ENCODE data around the gene LEKR1.

DNA sequence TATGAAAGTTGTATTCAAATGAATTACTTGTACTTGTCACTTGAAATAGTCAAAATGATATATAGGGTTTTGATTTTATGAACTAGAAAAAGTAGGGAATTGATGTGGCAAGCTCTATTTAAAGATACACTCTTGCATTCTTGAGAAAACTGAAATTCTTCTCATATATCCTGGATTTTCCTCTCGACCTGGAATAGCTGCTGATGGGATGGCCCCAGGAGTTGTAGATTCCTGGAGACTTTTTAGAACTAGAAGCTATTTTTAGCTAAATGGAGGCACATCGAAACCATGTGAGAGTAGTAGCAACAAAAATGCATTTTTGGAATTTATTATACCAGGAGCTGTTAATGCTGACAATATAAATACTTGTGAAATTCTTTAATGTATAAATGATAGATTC lies 125.9 kb downstream of the LEKR1 start:
- TF ChIP-seq SP1 (IDR thresholded peaks at IDR 0.05) (no peak), FOXM1 (IDR thresholded peaks at IDR 0.05; ENCODE audit: borderline replicate concordance) (no peak), ELF4 (IDR thresholded peaks at IDR 0.05) (no peak), ZNF384 (IDR thresholded peaks at IDR 0.05) (no peak), HDGF (IDR thresholded peaks at IDR 0.05; ENCODE audit: borderline replicate concordance) (no peak), FOXK2 (IDR thresholded peaks at IDR 0.05) (no peak), PKNOX1 (IDR thresholded peaks at IDR 0.05) (no peak), BHLHE40 (IDR thresholded peaks at IDR 0.05; ENCODE audit: borderline replicate concordance) (no peak), SUZ12 (IDR thresholded peaks at IDR 0.05) (no peak), CTBP1 (IDR thresholded peaks at IDR 0.05; ENCODE audit: borderline replicate concordance) (no peak)

Data from HEK293T (cell line).